Skeletal muscle cell (primary cell): Measurements from ENCODE around the gene LUZP1.
A peak's percentile ranks its signal among the peaks of the same experiment; 100 is the strongest.

Experiments used
- DNase-seq: peaks from one replicate; pipeline ENCODE4 v3.0.0-alpha.2; 2010; ENCODE audit warnings: low read depth
- H3K4me3 ChIP-seq: 2 replicates; pipeline ENCODE4 v1.5.1; 2011; ENCODE audit warnings: low read depth, mild to moderate bottlenecking, control low read depth, low read length, moderate library complexity

LUZP1 gene

GRCh38 chr1:23166854-23167253 lies 1.8 kb downstream of the LUZP1 start:
- H3K4me3 ChIP-seq = peak overlapping the region; percentile 83
- no peak for DNase-seq

DNA sequence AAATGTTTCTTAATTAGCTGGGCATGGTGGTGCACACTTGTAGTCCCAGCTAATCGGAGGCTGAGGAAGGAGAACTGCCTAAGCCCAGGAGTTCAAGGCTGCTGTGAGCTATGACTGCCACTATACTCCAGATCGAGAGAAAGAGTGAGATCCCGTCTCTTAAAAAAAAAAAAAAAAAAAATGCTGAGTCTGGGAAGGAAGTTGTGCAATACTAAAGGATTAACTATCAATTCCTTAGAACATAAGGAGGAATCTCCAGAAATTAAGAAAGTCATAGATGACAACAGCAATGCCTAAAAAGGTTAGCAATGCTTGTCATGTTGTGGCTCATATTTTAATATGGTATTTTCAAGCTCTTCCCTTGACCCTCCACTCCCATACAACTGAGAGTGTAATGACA lies 5.3 kb downstream of the LUZP1 start:
- no peak for DNase-seq
- H3K4me3 ChIP-seq = no peak overlapping the region

DNA sequence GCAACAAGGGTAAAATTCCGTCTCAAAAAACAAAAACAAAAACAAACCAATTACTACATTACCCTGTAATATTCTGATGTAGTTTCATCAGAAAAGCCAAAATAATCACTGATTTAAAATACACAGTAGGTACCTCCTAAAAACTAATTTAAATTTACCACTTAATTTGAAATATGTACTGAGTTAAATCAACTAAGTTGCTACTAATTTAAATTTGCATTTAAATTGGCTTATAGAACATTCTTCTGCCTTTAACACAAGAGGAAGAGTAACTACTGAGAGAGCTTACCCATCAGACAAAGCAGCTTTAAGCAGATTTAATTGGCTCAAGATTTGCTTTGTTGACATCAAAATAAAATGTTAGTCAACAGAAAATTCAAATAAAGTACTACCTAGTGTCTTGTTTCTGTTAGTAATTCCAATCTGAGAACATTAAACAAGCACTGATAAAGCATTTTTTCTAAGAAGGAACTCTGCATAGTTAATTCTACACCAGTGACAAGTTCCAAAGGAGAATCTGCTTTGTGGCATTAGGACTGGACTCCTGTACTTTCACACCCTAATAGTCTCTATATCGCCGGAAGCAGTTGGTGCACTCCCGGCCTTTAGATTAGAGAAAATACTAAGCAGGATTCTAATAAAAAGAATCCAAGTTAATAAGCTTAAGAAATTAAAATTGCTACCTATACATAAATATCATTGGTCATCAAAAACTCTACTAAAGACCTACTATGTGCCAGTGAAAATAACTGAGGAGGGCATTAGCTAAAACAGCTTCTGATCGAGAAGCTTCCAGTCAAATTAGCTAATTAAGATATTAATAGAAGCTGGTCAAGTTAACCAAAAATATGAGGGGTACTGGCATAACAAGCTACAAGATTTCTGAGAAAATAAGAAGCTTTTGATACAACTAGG lies 8.4 kb downstream of the LUZP1 start:
- DNase-seq = no peak
- H3K4me3 ChIP-seq = no peak overlapping the region

- no peak overlapping the region for H3K4me3 ChIP-seq
- DNase-seq = no peak
These were observed 11.7 kb downstream of the LUZP1 start for GRCh38 chr1:23156940-23157339.

- DNase-seq = no peak
- no peak overlapping the region for H3K4me3 ChIP-seq
These were observed 15.5 kb downstream of the LUZP1 start for GRCh38 chr1:23152966-23153684.

DNA sequence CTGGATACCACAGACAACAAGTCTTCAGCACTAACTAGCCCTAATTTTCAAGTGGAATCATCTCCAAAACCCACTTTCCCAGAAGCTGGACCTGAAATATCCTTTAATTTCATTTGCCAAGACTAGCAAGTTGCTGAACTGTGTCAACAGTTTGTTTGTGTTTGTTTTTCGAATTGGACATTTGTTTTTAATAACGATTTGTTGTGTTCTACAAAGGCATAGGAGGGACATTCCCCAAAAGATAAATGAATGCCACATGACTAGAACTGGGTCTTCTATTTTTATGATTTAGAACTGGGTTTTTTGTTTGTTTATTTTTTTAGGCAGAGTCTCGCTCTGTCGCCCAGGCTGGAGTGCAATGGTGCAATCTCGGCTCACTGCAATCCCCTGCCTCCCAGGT lies 17.9 kb downstream of the LUZP1 start:
- no peak for DNase-seq
- no peak overlapping the region for H3K4me3 ChIP-seq

DNA sequence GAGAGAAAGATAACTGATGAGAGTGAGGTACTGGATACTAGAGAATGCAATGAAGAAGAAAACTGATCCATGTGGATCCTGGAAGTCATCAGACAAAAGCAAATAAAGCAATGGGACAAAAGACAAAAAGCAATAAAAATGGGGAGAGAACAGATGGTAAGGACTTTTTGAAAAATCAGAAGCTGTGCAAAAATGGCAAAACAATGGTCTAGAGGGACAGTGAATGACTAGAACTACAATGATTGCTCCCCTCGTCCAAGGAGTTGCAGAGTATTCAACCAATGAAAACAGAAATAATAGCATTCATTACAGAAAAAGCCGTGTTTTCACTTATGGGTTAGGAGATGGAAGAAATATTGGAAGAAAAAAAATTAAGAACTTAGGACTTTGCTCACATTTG lies 18.5 kb downstream of the LUZP1 start:
- H3K4me3 ChIP-seq = no peak overlapping the region
- no peak for DNase-seq

DNA sequence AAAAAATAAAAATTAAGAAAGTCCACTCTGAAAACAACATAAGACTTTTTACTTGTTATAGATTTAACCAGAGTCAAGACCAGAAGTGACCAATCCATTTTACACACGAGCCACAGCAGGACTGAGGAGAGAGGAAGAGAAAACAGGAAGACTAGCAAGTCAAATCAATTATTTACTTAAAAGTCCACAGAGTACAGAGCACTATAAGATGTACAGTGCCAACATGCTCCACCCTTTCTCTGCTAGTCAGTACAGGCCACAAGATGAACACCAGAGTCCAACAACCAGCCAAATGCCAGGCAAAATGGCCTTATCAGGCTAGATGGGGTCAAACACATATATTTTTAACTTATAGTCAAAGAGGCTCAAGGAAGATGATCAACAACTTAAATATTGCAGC lies 19.5 kb downstream of the LUZP1 start:
- H3K4me3 ChIP-seq = no peak overlapping the region
- DNase-seq = no peak

- H3K4me3 ChIP-seq = no peak overlapping the region
- DNase-seq = no peak
These were observed 20.6 kb downstream of the LUZP1 start for GRCh38 chr1:23148084-23148483.

- H3K4me3 ChIP-seq = no peak overlapping the region
- DNase-seq = no peak
These were observed 27.6 kb downstream of the LUZP1 start for GRCh38 chr1:23140940-23141596.

GRCh38 chr1:23135268-23135667 lies 33.4 kb downstream of the LUZP1 start:
- no peak for DNase-seq
- H3K4me3 ChIP-seq = no peak overlapping the region

DNA sequence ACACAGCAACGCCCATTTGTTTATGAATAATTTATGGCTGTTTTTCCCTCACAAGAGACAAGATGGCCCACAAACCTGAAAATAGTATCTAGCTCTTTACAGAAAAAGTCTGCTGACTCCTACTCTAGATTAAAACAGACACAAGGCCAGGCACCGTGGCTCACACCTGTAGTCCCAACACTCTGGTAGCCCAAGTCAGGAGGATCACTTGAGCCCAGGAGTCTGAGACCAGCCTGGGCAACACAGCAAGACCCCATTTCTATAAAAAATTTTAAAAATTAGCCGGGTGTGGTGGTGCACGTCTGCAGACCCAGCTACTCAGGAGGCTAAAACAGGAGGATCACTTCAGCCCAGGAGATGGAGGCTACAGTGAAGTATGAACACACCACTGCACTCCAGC lies 34.6 kb downstream of the LUZP1 start:
- no peak for DNase-seq
- H3K4me3 ChIP-seq = no peak overlapping the region

DNA sequence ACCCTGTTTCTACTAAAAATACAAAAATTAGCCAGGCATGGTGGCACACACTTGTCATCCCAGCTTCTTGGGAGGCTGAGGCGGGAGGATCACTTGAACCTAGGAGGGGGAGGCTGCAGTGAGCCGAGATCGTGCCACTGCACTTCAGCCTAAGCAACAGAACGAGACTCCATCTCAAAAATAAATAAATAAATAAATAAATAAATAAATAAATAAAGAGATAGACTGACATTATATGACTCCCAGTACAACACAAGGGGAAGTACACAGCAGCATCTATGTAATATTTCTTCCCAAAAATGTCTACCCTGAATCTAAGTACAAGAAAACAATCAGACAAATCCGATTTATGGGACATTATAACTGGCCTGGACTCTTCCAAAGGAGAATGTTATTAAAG lies 35.1 kb downstream of the LUZP1 start:
- H3K4me3 ChIP-seq = no peak overlapping the region
- no peak for DNase-seq

DNA sequence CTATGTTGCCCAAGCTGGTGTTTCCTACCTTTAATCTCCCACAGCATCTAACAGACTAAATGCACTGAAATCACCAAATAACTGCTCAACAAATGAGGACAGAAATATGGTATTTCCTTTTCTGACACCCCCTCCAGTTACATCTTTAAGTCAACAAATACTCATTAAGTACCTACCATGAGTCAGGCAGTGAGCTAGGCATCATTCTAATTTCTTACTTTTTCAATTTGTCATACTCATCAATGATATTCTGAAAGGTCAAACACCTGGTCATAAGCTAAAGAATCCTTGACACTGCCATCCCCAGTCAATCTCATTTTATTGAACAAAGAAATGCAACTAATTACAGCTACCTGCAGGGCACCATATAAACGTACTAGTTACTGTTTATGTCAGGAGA lies 36.6 kb downstream of the LUZP1 start:
- no peak overlapping the region for H3K4me3 ChIP-seq
- no peak for DNase-seq

- H3K4me3 ChIP-seq = no peak overlapping the region
- no peak for DNase-seq
These were observed 38.8 kb downstream of the LUZP1 start for GRCh38 chr1:23129846-23130245.

DNA sequence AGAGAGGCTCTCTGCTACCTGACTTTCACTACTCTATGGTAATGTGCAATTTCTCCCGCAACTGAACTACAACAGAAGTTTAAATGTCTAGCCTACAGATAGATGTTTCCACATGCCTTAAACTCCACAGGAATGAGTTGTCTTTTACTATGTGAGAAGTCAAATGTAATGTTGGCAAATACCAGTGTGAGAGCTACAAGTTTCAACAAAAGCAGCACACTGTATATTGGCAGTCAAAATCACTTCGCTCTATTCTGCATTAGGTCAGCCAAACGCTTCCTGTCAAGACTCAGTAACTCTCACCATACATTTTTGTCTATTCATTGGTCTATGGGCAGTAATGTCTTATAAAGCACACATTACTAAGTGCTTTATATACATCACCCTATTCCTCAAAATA lies 41.9 kb downstream of the LUZP1 start:
- H3K4me3 ChIP-seq = no peak overlapping the region
- peak; percentile 56 for DNase-seq

DNA sequence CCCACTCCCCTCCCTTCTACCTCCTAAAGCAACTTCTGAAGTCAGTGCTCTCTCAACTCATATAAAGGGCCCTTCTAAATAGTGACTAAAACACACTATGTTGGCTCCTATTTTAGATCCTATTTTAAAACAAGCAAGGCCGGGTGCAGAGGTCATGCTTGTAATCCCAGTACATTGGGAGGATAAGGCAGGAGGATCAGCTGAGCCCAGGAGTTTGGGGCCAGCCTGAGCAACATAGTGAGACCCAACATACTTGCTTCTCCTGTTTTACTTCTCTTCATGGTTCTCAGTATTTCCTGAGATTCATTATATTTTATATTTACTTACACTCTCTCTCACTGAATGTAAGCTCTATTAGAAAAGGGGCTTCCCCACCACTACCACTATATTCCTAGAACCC lies 42.5 kb downstream of the LUZP1 start:
- DNase-seq = no peak
- H3K4me3 ChIP-seq = no peak overlapping the region

- no peak overlapping the region for H3K4me3 ChIP-seq
- no peak for DNase-seq
These were observed 43.2 kb downstream of the LUZP1 start for GRCh38 chr1:23125489-23125888.

- no peak for DNase-seq
- H3K4me3 ChIP-seq = no peak overlapping the region
These were observed 44.2 kb downstream of the LUZP1 start for GRCh38 chr1:23124259-23125026.

- DNase-seq = no peak
- H3K4me3 ChIP-seq = no peak overlapping the region
These were observed 45.1 kb downstream of the LUZP1 start for GRCh38 chr1:23123528-23123927.
